IPS-NIHi11 (cell line): ENCODE results near the gene DNAJB6.

ENCODE experiments used
- DNase-seq: peaks from one replicate; pipeline ENCODE4 v3.0.0; 2012; ENCODE audit warnings: mixed read lengths, low spot score

The DNAJB6 gene

DNA sequence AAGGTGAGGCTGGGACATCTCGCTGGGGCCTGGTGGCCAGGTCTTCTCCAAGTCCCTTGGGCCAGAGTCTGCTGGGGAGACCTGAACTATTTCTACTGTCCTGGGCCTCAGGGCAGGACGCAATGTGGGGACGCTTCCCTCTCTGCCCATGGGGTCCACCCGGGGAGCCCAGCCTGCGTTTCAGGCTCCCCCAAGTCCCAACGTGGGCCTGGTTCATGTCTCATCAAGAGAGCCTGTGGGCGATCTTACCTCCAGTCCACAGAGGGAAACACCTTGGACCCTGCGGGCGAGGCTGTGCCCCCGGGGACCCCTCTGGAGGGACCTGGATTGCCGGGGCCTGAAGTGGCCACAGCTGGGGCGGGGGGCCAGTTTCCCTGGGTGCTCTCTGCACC lies 91.7 kb downstream of the DNAJB6 start:
- no peak for DNase-seq

GRCh38 chr7:157429001-157429679 lies 92.3 kb downstream of the DNAJB6 start:
- DNase-seq = no peak

GRCh38 chr7:157429680-157430224 lies 92.9 kb downstream of the DNAJB6 start:
- DNase-seq = no peak

DNA sequence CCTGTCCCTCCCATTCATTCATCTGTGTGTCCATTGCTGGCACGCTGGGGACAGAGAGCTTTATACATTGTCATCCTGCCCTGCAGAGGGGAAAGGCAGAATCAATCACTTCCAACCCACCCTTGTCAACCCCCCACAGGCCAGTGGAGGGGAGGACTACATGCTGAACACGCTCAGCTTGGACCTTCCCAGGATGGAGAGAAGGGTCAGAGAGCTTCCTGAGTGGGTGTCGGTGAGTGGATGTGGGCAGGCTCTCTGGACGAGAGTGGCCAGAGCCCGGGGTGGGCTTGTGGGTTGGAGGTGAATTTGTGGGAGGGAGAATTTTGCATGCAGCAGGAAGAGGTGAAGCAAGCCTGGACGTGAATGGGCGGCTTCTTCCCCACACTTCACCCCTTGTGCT lies 93.9 kb downstream of the DNAJB6 start:
- DNase-seq = no peak

GRCh38 chr7:157431173-157431950 lies 94.6 kb downstream of the DNAJB6 start:
- DNase-seq = no peak

DNA sequence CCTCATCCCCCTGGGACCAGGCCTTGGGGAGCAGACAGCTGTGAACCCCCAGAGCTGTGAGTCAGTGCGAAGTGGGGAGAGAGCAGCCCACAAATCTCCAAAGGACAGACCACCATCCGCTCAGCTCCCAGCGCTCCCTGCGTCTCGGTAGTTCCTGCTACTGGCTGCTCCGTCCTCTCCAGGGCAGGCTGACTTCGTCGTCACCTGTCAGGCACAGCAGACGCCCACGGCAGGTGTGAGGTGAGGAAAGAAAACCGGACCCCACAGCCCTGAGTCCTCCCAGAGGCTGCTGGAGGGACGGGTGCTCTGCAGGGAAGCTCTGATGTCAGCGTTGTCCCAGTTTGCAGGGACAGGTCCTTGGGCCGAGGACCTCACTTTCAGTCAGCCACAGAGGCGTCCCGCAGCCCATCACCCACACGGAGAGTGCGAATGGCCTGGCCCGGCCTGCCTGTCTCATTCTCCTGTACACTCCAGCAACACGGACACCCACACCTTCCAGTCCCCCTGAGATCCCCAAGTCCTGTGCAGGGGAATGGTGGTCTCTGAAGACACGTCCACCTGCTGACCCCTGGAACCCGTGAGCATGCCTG lies 95.2 kb downstream of the DNAJB6 start:
- no peak for DNase-seq

DNA sequence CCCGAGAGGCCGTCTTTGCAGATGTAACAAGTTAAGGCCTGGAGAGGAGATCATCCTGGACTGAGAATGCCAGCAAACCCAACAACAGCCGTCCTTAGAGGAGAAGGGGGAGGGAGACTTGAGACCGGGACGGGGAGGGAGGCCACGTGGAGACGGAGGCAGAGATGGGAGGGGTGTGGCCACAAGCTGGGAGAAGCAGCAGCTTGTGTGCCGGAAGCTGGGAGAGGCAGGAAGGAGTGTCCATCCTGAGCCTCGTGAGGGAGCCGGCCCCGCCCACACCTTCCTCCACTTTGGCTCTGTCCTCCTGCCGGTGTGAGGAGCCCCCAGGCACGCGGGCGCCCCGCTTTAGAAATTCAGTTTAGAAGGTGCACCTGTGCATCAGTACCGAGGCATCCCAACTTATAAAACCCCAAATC lies 95.7 kb downstream of the DNAJB6 start:
- DNase-seq = peak; percentile 86

- DNase-seq = peak; percentile 76
Measured at GRCh38 chr7:157432957-157433576, 96.3 kb downstream of the DNAJB6 start.

DNA sequence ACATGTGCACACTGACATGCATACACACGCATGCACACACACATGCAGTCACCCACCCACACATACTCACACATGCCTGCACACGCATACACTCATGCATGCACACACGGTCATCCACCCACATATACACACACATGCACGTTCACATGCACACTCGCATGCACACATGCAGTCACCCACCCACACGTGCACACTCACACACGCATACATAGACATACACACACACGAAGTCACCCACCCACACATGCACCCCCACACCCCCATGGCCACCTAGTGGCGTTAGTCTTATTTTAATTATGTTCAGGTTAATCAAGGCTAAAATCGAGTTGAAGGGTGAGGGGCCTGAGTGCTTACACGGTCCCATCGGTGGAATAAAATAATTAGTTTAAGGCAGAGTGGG lies 96.8 kb downstream of the DNAJB6 start:
- no peak for DNase-seq

DNA sequence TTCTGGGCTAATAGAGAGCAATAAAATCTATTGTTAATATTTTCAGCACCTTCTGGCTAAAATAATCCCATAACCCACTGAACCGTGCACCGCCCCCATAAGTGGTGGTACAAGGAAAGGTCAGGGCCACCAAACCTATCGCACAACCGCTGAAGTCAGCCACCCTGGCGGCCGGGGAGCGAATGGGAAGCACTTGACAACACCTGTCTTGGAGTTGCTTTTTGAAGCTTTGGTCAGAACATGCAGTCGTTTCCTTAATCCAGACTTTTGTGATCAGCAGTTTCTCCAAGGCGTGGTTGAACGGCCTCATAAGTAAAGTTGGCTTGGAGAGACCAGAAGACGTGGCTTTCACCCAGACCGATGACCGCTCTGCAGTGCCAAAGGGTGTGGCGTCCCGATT lies 97.4 kb downstream of the DNAJB6 start:
- no peak for DNase-seq

DNA sequence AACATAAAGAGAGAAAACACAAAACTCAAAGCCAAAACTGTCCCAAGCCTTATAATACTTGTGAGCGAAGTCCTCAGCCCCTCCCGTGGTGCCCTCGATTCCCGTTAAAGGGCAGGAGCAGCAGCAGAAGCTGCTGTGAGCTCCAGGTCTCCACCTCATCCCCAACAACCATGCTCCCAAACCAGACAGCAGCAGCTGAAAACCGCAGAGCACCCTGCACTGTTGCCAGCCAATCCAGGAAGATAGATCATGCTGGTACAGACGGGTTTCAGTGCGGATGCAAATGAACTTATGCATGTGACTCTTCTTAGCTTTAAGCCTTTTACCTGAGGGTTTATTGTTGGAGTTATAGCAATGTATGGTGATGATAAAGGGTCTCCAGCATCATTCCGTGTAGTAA lies 97.9 kb downstream of the DNAJB6 start:
- DNase-seq = no peak

DNA sequence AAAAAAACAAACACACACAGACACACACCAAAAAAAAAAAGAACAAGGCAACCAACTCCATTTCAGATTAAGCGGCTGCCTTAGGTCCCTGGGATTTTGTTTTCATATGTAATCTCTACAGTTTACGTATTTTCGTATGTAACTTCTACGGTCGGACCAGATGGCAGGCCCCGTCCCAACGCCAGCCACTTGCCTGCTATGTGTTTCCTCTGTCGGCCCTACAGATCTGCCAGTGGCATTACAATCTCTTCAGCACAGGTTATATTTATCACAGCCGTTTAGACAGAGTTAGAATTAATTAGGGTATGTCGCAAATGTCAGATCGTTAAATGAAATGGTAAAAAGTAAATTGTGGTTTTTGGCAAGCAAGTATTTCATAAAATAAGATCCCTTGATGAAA lies 99.3 kb downstream of the DNAJB6 start:
- no peak for DNase-seq

DNA sequence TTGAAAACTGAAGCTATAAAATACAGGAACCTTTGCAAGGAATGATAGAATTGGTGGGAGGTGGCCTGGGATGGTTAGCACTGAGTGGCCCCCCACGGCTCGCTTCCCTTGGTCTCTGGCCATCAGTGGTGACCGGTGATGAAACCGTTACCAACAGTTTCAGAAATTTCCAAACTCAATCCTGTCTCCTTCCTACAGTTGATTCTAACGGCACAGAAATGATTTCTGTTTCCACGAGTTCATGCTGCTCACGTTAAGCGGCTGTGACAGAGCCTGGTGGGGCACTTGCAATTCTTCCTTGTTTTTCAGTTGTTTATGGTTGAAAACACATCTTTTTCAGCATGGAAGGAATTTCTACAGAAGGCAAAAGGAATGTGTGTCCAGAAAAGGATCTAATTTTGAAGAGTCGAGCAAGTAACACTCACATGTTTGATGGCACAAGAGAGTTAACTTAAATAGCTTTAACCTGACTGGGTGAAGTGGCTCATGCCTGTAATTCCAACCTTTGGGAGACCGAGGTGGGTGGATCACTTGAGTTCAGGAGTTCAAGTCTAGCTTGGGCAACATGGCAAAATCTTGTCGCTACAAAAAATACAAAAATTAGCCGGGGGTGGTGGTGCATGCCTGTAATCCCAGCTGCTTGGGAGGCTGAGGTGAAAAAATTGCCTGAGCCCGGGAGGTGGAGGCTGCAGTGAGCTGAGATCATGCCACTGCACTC lies 100.1 kb downstream of the DNAJB6 start:
- no peak for DNase-seq

DNA sequence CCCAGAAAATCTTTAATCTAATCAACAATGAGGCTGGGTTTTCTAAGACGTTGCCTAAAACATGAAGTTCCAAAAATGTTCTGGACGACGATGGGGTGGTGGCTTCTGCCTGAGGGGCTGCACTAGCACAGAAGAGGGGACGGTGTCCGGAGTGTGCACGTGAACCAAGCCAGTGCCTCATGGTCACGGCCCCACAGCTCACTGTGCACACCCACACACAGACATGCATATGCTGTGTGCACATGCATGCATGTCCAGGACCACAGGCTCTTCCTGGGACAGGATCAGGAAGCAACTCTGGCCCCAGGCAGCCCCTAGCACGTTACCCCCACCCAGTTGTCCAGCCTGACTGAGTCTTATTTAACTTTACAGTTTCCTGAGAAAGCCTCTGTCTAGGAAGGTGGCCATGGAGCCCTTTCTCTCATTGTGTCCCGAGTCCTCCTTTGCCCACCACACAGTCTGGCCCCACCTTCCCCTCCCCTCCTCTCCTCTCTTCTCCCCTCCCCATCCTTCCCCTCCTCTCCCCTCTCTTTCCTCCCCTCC lies 100.8 kb downstream of the DNAJB6 start:
- DNase-seq = no peak

DNA sequence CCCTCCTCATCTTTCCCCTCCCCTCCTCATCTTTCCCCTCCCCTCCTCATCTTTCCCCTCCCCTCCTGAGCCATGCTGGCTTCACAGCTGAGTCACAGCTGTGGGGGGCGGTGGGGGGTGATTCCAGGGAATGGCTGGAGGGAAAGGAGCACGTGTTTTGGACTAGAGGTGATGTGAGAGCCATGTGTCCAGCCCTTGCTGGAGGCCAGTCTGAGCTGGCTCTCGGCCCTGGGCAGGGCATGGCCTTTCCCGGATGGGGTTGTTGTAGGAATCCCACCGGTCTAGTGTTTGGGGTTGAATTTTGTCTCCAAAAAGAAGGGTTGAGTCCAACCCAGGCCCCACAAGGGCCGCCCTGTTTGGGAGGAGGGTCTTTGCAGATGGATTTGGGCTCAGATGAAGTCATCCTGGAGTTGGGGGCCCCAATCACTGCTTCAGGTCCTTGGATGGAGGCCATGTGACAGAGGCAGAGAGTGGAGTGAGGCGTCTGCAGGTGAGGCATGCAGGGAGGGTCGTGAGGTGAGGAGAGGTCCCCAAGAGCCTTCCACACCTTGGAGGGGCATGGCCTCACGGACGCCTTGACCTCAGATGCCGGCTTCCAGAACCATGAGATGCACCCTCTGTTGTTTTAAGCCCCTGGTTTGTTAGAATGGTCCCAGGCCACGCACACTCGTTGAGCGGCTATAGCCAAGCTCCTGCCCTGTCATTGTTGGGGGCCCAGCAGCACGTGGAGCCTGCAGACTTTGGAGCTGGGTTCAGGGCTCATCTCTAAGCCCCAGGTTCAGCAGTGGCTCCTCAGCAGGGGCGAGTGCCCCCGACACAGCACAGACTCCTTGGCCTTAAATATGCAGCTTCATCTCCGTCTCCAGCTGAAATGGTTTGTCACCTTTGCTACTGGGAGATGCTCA lies 101.6 kb downstream of the DNAJB6 start:
- no peak for DNase-seq

GRCh38 chr7:157439149-157439548 lies 102.3 kb downstream of the DNAJB6 start:
- no peak for DNase-seq

DNA sequence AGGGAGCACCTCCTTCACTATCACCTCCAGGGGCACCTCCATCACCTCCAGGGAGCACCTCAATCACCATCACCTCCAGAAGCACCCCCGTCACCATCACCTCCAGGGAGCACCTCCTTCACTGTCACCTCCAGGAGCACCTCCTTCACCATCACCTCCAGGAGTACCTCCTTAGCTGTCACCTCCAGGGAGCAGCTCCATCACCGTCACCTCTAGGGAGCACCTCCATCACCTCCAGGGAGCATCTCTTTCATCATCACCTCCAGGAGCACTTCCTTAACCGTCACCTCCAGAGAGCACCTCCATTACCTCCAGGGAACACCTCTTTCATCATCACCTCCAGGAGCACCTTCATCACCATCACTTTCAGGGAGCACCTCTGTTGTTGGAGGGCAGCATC lies 103.0 kb downstream of the DNAJB6 start:
- DNase-seq = no peak

- no peak for DNase-seq
Measured at GRCh38 chr7:157440346-157441022, 103.7 kb downstream of the DNAJB6 start.

- DNase-seq = no peak
Measured at GRCh38 chr7:157441023-157441399, 104.2 kb downstream of the DNAJB6 start.

- no peak for DNase-seq
Measured at GRCh38 chr7:157442456-157442855, 105.7 kb downstream of the DNAJB6 start.
